NCI-H2196 (cell line): ENCODE data around the gene C10orf105.

ENCODE experiments used
- DNase-seq: peaks from one replicate; lab custom pipeline; 2025; ENCODE audit not compliant: unreplicated experiment; lab: John Stamatoyannopoulos, UW

Gene C10orf105

DNA sequence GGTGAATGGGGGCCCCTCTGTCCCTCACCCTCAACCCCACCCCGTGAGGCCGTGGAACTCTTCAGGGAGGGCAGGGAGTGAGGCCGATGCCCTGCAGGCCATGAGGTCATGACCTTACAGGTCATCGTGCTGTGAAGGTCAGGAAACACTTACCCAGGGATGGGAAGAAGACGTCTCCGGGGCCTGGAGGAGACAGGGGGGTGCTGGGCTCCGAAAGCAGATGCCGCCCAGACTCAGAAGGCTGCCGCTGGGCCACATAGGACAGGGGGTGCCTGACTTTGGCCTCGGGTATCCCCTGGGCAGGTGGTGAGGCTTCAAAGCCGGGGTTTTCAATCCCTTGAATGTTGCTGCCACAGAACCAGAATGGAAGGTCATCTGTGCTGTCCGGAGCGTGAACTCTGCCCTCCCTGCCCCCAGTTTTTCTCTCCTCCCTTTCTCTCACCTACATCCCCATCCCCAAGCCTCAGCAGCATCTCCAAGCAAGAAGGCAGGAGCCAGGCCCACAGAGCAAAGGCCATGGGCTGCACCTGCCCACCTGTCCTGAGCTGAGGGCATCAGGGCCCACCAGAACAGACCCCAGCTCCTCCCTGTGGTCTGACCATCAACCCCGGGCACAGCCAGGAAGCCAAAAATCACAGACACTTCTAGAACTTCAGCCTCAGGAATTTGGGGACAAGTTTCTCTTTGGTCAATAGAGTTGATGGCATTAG is 32.1 kb upstream of the C10orf105 start:
- no peak for DNase-seq

DNA sequence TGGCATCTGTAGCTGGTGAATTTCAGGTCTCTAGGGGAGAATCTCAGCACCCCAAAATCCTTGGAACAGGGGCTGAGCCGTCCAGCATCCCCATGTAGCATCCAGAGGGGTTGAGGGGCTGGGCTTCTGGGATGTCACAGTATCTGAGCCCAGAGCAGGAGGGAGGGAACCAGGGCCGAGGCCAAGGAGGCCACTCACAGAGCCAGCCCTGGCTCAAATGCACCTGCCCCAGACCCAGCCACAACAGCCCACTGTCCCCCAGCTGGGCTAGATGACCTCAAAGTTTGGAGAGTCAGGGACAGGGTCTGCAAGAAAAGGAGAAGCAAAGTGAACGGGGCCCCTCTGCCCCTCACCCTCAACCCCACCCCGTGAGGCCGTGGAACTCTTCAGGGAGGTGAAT is 31.4 kb upstream of the C10orf105 start:
- no peak for DNase-seq

DNA sequence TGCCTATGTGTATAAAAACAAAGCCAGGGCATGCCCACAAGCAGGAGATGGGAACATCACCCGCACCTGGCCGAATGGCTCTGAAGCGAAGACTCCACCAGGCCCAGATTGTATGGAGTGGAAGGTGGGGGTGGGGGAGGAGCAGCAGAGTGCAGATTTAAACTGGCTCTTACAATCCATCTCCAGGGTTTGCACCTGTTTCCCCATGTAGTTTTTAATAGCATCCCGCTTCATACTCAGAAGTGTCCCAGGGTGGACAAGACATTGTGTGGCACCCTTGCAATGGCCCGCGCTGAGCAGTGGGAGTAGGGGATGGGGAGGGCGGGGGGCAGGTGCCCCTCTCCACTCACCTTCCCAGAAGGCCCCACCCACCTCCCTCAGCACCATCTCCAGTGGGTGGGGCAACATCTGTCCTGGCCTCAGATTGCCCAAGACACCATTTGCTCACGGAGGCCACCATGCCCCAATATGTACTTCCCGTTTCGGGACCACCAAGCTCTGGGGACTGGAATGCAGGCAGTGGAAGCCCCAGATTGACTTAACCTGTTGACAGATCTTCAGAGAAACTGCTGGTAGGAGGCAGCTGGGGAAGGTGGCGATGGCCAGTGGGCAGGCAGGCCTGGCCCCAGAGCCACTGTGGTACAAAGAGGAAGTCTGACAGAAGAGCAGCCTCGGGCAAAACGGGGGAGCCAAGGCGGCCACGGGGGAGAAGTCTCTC is 30.7 kb upstream of the C10orf105 start:
- no peak for DNase-seq

DNA sequence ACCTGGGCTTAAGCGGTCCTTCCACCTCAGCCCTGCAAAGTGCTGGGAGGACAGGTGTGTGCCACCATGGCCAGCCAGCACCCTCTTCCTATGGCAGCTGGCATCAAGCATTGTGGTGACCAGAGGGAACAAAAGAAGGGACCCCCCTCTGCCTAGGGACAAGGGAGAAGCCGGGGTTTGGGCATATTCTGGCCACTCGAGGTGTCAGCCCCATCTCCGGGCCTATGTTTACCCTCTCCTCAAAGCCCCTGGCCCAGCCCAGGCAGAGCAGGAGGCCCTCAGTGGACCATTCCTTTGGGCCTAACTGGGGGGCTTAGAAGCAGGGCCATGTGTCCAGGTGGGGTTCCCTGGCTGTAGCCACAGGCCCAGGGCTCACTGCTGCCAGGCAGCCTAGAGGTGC is 29.8 kb upstream of the C10orf105 start:
- no peak for DNase-seq

DNA sequence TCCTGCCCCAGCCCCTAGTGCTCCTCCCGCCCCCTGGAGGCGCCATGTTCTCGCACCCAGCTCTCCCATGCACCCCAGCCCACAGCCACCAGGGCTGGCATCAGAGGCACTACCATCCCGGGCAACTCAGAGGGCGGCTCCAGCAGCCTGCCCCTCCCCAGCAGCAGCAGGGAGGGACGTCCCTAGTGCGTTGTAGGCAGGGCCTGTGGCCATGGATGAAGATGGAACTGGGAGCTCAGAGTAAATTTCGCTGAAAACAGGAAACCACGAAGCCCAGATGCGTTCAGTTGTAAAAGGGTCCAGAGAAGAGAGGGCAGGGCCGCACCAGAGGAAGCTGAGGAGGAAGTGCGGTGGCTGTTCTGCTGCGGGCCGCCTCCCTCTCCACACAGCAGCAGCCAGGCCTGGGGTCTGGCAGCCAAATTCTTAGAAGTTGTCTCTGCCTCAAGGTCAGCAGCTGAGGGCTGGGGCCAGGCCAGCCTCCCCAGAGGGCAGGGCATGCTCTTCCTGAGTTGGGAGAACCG is 29.2 kb upstream of the C10orf105 start:
- DNase-seq: no peak

DNA sequence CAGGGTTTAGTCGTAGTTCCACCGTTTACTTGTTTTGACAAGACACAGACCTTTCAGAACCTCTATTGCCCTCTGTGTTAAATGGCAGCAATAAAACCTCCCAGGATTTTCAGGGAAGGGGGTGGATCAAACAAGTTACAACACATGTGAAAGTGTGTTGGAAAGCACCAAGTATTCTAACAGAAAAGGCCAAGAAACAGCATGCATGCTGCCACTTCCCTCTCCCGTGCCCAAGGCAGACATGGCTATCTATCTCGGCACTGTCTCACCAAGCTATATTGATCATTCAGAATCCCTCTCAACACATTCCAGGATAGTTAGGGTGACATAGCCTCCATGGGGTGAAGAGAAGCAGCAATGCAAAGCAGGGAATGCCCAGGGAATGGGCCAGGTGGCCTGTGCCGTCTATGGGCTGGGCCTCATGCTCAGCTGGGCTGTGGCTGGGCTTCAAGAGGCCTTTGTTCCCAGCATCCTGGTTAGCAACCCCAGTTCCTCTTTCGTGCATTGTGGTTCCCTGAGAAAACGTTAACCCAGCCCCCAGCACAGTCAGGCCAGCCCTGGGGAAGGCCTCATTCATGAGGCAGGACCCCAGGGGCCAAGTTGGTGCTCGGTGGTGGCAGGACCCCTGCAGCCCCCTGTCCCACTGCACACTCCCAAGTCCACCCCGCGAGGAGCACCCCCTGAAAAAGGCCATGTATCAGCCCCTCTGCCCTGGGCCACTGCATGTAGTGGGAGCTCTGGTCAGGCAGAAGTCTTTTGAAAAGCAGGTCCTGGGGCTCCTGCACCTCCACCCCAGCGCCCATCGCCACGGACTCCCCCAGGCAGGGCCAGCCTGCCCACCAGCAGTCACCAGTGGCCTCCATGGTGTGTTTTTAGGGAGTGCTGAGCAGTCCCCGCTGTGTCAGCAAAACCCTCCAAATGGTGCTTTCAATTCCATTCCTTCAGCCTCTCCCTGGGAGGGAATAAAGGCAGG is 28.3 kb upstream of the C10orf105 start:
- DNase-seq: no peak

DNA sequence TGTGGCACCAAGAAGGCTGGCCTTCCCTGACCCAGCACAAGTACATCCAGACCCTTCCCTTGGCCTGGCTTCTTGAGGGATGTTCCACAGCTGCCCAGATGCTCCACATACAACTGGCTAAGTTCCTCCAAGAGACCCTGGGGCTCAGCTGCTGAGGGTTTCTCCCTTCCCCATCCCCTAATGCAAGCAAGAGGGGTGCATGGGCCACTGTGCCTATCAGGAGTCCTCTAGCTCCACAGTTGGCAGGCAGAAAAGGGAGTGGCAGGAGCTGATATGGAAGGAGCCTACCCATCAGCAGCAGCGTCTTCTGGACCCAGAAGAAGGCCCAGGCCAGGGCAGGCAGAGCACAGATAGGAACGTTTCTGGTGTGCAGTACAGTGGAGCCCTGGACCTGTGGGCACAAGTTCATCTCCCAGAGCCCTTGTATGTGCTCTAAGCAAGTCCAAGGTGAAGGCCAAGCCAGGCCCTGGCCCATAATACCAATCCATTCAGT is 27.5 kb upstream of the C10orf105 start:
- DNase-seq: no peak

DNA sequence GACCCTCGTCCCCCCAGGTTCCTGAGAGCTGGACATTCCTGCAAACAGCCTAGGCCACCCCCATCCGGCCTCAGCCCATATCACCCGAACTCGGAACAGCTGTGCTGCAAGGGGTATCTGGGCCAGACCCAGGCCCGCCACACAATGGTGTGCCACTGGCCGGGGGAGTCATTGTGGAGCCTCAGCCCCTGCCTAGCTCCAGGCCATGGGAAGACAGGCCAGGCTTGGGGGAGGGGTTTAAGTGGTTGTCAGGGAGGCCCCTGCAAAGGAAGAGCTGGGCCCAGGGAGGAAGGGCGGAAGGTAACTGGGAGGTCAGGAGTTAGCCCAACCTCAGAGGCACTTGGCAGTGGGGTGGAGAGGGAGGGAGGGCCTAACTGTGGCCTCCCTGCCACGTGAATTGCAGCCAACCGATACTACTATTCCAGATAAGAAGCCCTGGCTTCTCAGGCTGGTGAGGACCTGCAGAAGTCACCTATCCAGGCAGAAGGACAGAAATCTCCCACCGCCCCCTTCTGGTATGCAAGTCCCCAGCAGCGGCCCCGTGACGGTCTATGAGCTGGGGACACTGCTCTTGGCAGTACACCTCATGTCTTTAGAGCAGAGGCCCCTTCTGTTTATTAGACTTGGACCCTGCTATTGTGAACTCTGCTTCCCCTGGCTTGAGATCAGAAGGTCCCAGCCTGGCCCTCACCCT is 26.9 kb upstream of the C10orf105 start:
- DNase-seq: no peak

DNA sequence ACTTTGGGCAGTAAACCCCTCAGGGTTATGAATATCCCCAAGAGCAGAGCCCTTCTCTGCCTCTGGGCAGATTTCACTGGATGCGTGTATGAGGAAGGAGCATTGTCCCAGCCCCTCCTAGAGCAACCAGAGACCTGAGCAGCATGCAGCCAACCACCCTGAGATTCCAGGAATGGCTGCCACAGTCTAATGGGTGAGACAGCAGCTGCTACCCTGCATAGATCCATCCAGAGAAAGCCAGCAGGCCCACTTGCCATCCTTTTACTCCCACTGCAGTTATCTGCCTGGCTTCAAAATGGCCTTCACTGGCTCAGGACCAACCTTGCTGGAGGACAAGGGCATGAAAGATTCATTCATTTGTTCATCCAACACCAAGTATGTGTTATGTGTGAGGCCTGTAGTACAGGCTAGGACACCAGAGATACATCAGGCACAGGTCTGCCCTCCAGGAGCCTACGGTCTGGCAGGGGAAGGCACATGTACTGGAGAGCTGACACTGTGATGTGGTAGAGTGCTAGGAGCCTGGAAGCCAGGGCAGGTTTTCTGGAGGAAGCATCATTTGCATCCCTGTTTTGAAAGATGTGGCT is 26.2 kb upstream of the C10orf105 start:
- DNase-seq: no peak

DNA sequence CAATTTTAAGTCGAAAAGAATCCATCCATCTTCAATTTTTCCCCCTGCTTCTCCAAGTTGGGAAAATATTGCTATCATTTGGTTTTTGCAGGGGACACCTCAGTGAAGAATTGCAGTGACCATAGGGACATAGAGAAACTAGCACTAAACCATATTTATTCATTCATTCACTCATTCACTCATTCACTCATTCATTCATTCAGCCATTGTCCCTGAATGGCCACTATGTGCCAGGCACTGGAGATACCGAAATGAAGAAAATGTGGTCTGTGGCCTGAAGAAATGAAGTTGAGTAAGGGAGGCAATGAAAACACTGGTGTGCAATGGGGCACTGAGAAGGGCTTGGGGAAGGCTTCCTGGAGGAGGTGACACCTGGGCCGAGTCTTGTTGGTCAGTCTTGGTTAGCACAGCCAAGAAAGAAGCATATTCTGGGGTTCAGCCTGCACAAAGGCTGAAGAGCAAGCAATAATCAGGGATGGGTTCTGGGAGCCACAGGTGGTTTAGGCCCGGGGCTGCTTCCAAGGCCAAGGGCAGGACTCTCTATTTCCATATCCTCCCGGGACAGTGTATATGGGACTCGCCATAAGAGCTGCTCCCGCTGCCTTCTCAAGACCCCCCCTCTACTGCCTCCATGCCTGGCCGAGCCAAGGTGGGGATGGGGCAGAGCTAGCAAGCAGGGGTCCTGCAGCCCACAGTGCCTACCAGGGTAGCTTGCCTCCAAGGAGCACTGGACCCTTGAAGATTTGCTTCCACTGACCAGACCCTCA is 25.5 kb upstream of the C10orf105 start:
- no peak for DNase-seq

DNA sequence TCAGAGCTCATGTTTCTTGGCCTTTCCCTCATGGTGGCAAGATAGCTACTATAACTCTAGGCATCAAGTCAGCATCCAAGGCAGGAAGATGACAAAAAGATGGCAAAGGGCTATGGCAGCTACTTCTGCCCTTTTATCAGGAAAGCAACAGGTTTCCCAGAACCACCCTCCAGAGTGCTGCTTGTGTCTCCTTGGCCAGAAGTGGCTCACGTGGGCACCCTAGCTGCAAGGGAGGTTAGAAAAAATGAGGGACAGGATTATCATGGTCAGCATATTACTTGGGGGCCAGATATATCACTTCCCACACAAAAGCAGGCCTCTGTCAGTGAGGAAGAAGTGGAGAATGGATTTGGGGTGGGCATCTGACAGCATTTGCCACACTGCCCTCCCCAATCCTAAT is 24.3 kb upstream of the C10orf105 start:
- no peak for DNase-seq

DNA sequence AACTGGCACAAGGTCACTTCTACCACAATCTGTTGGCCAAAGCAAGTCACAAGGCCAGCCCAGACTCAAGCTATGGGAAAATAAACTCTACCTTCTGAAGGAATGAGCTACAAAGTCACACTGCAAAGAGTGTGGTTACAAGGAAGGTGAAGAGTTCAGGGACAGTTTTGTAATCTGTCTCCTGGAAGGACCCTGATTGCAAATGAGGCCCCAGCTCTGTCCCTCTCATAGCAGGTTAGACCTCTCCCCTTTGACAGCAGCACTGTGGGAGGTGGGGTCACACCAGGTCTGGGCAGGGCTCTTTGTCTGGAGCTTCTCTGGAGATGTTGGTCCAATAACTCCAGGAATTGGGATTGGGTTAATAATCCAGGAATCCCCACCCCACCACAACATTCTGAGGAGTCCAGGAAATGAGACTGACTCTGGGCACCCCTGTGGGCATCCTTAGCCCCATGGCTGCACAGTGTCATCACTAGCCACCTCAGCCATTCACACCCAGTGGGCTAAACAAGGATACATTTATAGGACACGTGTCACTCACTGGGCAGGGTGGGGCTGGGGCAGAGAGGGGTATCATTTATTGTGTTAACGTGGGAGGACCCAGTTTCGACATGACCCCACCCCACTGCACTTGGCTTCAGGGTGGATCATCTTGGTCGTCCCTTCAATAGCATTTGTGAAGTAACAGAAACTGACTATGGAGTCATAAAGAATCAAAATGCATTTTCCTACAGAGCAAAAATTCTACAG is 23.7 kb upstream of the C10orf105 start:
- DNase-seq: no peak

DNA sequence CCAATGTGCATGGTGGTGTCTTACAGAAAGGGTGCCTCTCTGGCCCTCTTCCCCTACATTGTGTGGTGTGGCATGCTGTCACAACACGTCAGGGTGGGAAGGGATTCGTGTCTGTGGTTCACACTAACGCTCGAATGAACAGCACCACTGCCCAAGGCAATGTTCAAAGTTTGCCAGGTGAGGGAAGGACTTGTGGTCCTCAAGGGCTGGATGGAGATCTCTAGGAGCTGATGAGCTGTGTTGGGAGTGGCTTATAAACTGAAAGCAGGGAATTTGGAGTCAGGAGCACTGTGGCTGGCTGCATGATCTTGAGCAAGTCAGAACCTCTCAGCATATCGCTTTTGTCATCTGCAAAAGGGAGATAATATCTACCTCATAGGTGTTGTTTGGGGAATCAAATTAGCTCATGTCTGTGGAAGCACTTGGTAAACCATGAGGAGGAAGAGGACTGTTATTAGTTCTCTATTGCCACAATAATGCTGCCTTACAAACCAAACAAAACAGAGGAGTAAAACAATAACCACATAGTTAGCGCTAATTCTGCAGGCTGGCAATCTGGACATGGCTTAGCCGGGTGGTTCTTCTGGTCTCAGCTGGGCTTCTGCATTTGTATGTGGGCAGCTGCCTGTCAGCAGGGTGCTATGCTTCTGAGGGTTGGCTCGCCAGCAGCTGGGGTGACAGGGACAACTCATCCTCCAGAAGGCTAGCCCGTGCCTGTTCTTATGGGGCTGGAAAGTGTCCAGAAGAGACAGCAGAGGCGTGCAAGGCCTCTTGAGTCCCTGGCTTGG is 22.9 kb upstream of the C10orf105 start:
- DNase-seq: no peak

DNA sequence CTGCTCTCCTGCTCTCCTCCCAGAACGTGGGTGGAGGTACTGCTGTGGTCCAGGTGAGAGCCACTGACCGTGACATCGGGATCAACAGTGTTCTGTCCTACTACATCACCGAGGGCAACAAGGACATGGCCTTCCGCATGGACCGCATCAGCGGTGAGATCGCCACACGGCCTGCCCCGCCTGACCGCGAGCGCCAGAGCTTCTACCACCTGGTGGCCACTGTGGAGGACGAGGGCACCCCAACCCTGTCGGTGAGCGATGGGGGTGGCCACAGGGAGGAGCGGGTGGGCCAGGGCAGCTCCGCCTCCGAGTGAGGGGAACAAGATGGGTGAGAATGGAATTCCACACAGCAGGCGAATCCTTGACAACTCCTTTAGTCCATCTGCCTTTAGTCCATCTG is 22.1 kb upstream of the C10orf105 start:
- no peak for DNase-seq

DNA sequence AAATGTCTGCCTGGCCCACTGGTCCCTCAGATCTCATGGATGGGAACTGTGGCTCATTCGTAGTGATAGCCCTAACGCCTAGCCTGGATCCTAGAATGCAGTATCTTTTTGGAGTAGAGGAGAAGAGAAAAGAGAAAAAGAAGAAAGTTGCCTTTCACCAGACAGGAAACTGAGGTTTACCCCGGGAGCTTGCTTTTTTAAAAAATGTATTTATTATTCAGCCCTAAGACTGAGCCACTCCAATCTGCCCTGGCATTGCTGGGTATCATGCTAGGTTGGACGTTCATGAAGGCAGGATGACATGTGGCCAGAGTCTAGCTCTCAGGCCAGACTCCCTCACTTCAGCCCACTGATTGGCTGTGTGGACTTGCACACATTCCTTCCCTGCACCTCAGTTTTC is 21.5 kb upstream of the C10orf105 start:
- DNase-seq: no peak

DNA sequence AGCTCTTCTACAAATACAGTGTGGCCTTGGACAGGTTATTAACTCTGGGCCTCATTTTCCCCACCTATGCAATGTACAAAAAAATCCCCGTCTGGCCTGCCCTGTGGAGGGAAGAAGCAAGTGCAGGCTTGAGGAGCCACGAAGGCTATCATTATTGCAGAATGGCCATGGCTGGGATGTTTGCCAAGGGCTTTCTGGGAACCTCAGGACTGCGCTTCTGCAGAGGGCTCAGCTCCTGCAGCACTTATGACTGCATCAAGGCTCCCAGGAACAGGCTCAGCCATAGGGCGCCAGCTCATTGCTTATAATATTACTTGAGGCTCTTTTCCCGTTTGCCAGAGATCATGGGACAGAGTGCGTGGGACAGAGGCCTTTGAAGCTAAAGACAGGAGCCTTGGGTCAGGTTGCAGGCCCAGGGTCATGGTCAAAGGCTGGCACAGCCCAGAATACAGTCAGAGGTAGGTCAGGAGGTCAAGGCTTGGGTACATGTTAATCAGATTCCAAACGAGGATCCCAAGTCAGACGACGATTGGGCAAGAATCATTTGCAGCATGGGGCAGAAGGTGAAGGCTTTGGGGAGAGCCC is 20.6 kb upstream of the C10orf105 start:
- peak; percentile 21 for DNase-seq

DNA sequence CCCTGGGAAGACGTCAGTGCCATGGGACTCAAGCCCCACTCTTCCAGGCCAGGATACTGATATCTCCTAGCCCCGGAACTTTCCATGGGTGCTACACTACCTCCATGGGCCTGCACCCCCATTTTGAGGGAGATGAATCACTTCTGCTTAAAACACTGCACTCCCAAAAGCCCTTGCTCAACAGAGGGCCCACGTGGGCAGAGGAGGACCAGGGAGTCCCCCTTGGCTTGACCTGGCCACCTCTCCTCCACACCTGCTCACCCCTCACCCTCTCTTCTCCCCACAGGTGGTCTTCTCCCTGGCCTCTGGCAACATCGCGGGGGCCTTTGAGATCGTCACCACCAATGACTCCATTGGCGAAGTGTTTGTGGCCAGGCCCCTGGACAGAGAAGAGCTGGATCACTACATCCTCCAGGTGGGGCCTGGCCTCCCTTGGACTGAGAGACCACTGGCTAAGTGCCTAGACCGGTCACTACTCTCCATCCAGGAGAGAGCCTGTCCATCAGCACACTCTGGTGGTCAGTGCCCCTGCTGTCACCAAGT is 19.9 kb upstream of the C10orf105 start:
- DNase-seq: no peak
